ENCODE measurements around the gene RPS3. TPM values are rescaled to one million over a fixed set of nuclear protein-coding genes. Genes with fewer than 3 reads are reported as not detected.
A peak's percentile ranks its signal among the peaks of the same experiment; 100 is the strongest.

Gene RPS3
- total and polyA plus RNA-seq, 9 of the 15 experiments (the other 6 are each of a cell fraction or from before 2014, with no cell fraction given): 2,700 to 5,771 (median 3,679) TPM

- TF ChIP-seq ZNF512 (tag; IDR thresholded peaks at IDR 0.05) (no peak), MCM2 (IDR thresholded peaks at IDR 0.05; ENCODE audit: low read depth) (no peak), THAP12 (CRISPR knock-in tag; IDR thresholded peaks at IDR 0.05) (peak; percentile 40; the same call in 1 of the 2 replicates), YY1 (IDR thresholded peaks at IDR 0.05; ENCODE audit: borderline replicate concordance in 1 of 3, control insufficient read depth in 1 of 3, extremely low read depth in 1 of 3, insufficient read depth in 3 of 3, insufficient read length in 1 of 3, insufficient replicate concordance in 2 of 3, low read depth in 1 of 3, low read length in 2 of 3) (no peak), MTA1 (IDR thresholded peaks at IDR 0.05; ENCODE audit: borderline replicate concordance) (peak; percentile 64; the same call in 1 of the 2 replicates), CREBBP (IDR thresholded peaks at IDR 0.05; ENCODE audit: low read depth, low read length) (no peak), ZNF584 (CRISPR knock-in tag; IDR thresholded peaks at IDR 0.05; ENCODE audit: low read depth) (no peak), RHOXF2B (CRISPR knock-in tag; conservative IDR thresholded peaks at IDR 0.05) (0 out of 2 replicates have a peak, but pooled peaks have one; percentile 46), CBX1 (IDR thresholded peaks at IDR 0.05; ENCODE audit: low read depth) (no peak; the same call in 1 of the 2 replicates), MAZ (CRISPR knock-in tag; conservative IDR thresholded peaks at IDR 0.05 in 1 of 2, IDR thresholded peaks at IDR 0.05 in 1 of 2) (peak; percentile 41 to 89; a peak in 3 of 4 replicates), FOXO4 (CRISPR knock-in tag; IDR thresholded peaks at IDR 0.05) (no peak), CEBPZ (IDR thresholded peaks at IDR 0.05; ENCODE audit: borderline replicate concordance, low read depth, low read length) (no peak), MTF1 (CRISPR knock-in tag; IDR thresholded peaks at IDR 0.05; ENCODE audit: borderline replicate concordance) (no peak), FOSL1 (tag; conservative IDR thresholded peaks at IDR 0.05) (peak; percentile 40), SP2 (IDR thresholded peaks at IDR 0.05; ENCODE audit: extremely low read depth, low read depth, low read length, poor library complexity, severe bottlenecking) (no peak), HDAC8 (tag; IDR thresholded peaks at IDR 0.05) (no peak)
These were observed 47.3 kb upstream of the RPS3 start (continued) for GRCh38 chr11:75351791-75352587.

All from K562 (cell line).